ENCODE results near the gene MCF2L. TPM values are rescaled to one million over a fixed set of nuclear protein-coding genes. Genes with fewer than 3 reads are reported as not detected.
"Not testable (repeated sequence)": the region's sequence is repeated elsewhere in the genome, so short reads cannot be mapped to it uniquely, and the experiment has no call there.

Gene MCF2L
- total RNA-seq, 1 donor from 2014 or later, result 40.4 TPM

GRCh38 chr13:113105921-113106452 is 137.0 kb downstream of the MCF2L start:
- Histone ChIP-seq H3K36me3 (no peaks in the 10 kb centered on the region), H3K27me3 (peaks cover 20% of the 10 kb centered on the region), H2AFZ (replicated peaks) (no peak overlapping the region), H3K27ac (no peak overlapping the region), H3K4me3 (no peak overlapping the region), H3K79me2 (ENCODE audit: low read depth) (no peaks in the 10 kb centered on the region), H4K20me1 (ENCODE audit: low read depth) (no peaks in the 10 kb centered on the region), H3K4me2 (no peak overlapping the region), H3F3A (ENCODE audit: low read depth) (no peaks in the 10 kb centered on the region), H3K4me1 (peaks cover 7% of the 10 kb centered on the region), H3K9me3 (ENCODE audit: low read depth) (no peaks in the 10 kb centered on the region), H3K9ac (no peak overlapping the region)
- DNase-seq (ENCODE audit: low spot score), result no peak
- Mint-ChIP-seq H3K36me3 (no peaks in the 10 kb centered on the region), H3K4me3 (no peak overlapping the region), H3K9me3 (peaks cover 4% of the 10 kb centered on the region), H3K27me3 (ENCODE audit: insufficient read depth, low read depth) (peaks cover 13% of the 10 kb centered on the region), H3K27ac (no peak overlapping the region), H3K4me1 (peaks cover 7% of the 10 kb centered on the region)
- no peak for TF ChIP-seq EZH2 (IDR thresholded peaks at IDR 0.05)
- TF ChIP-seq EZH2phosphoT487 (IDR thresholded peaks at IDR 0.05), result no peak
- no peak for TF ChIP-seq CTCF (IDR thresholded peaks at IDR 0.05)

- peaks cover 7% of the 10 kb centered on the region for H3K4me1 ChIP-seq
- H3K4me3 ChIP-seq, result no peak overlapping the region
- H3K9ac ChIP-seq, result no peak overlapping the region
- H3K27me3 ChIP-seq, result peaks cover 22% of the 10 kb centered on the region
- H3K9me3 ChIP-seq (ENCODE audit: low read depth), result no peaks in the 10 kb centered on the region
- DNase-seq (ENCODE audit: low spot score), result no peak
- no peak overlapping the region for H3K27ac ChIP-seq
- no peaks in the 10 kb centered on the region for H3K36me3 ChIP-seq
- no peak overlapping the region for H3K4me2 ChIP-seq
- H3K79me2 ChIP-seq (ENCODE audit: low read depth), result no peaks in the 10 kb centered on the region
- H3K4me1 Mint-ChIP-seq, result peaks cover 7% of the 10 kb centered on the region
- H3K36me3 Mint-ChIP-seq, result no peaks in the 10 kb centered on the region
- no peaks in the 10 kb centered on the region for H3F3A ChIP-seq (ENCODE audit: low read depth)
- no peak for TF ChIP-seq CTCF (IDR thresholded peaks at IDR 0.05)
- no peak for TF ChIP-seq EZH2phosphoT487 (IDR thresholded peaks at IDR 0.05)
- TF ChIP-seq EZH2 (IDR thresholded peaks at IDR 0.05), result no peak
- no peak overlapping the region for H3K27ac Mint-ChIP-seq
- no peak overlapping the region for H2AFZ ChIP-seq (replicated peaks)
- peaks cover 13% of the 10 kb centered on the region for H3K27me3 Mint-ChIP-seq (ENCODE audit: insufficient read depth, low read depth)
- no peaks in the 10 kb centered on the region for H4K20me1 ChIP-seq (ENCODE audit: low read depth)
- peaks cover 4% of the 10 kb centered on the region for H3K9me3 Mint-ChIP-seq
- no peak overlapping the region for H3K4me3 Mint-ChIP-seq
Observed at GRCh38 chr13:113106711-113107351, 137.8 kb downstream of the MCF2L start.

GRCh38 chr13:113108521-113108920 is 139.5 kb downstream of the MCF2L start:
- H3K27ac Mint-ChIP-seq; H3K4me1 Mint-ChIP-seq; H3K36me3 ChIP-seq; H3K4me2 ChIP-seq; H3K4me3 Mint-ChIP-seq; H3K36me3 Mint-ChIP-seq; H3K9me3 ChIP-seq (ENCODE audit: low read depth); H3K4me1 ChIP-seq; H3K79me2 ChIP-seq (ENCODE audit: low read depth); DNase-seq (ENCODE audit: low spot score); H4K20me1 ChIP-seq (ENCODE audit: low read depth); H3K9me3 Mint-ChIP-seq; H3K4me3 ChIP-seq; H2AFZ ChIP-seq (replicated peaks); H3K27ac ChIP-seq; H3F3A ChIP-seq (ENCODE audit: low read depth); H3K9ac ChIP-seq: not testable (repeated sequence)
- H3K27me3 ChIP-seq, result peaks cover 22% of the 10 kb centered on the region
- H3K27me3 Mint-ChIP-seq (ENCODE audit: insufficient read depth, low read depth), result peaks cover 13% of the 10 kb centered on the region
